T-helper 1 cell (primary cell): ENCODE measurements around the gene PTPRD.
"Not testable (repeated sequence)": the region's sequence is repeated elsewhere in the genome, so short reads cannot be mapped to it uniquely, and the experiment has no call there.

Experiments
- DNase-seq, 5 donors: peaks; one replicate each; pipeline ENCODE4 v3.0.0-alpha.2; 2012 to 2020

Gene PTPRD

GRCh38 chr9:8701904-8702303 lies 1910.9 kb downstream of the PTPRD start:
- DNase-seq, result no peak

- not testable (repeated sequence) for DNase-seq
These were observed 1915.2 kb downstream of the PTPRD start for GRCh38 chr9:8697565-8697964.

GRCh38 chr9:8696516-8696915 lies 1916.3 kb downstream of the PTPRD start:
- no peak for DNase-seq

GRCh38 chr9:8694983-8695588 lies 1917.7 kb downstream of the PTPRD start:
- DNase-seq, result no peak

- DNase-seq, result no peak
These were observed 1919.3 kb downstream of the PTPRD start for GRCh38 chr9:8693464-8693863.

GRCh38 chr9:8686516-8686915 lies 1926.3 kb downstream of the PTPRD start:
- no peak for DNase-seq

GRCh38 chr9:8685825-8686224 lies 1927.0 kb downstream of the PTPRD start:
- no peak for DNase-seq

- no peak for DNase-seq
These were observed 1927.7 kb downstream of the PTPRD start for GRCh38 chr9:8684978-8685708.

- DNase-seq, result no peak
These were observed 1929.3 kb downstream of the PTPRD start for GRCh38 chr9:8683496-8683895.

- no peak for DNase-seq
These were observed 1932.1 kb downstream of the PTPRD start for GRCh38 chr9:8680658-8681057.

- no peak for DNase-seq
These were observed 1932.6 kb downstream of the PTPRD start for GRCh38 chr9:8680157-8680556.

GRCh38 chr9:8679371-8679822 lies 1933.4 kb downstream of the PTPRD start:
- DNase-seq, result no peak

GRCh38 chr9:8677741-8678140 lies 1935.1 kb downstream of the PTPRD start:
- DNase-seq, result no peak

- no peak for DNase-seq
These were observed 1938.3 kb downstream of the PTPRD start for GRCh38 chr9:8674536-8674935.

- no peak for DNase-seq
These were observed 1939.0 kb downstream of the PTPRD start for GRCh38 chr9:8673830-8674229.

GRCh38 chr9:8670751-8671150 lies 1942.1 kb downstream of the PTPRD start:
- DNase-seq, result no peak

GRCh38 chr9:8668751-8669150 lies 1944.1 kb downstream of the PTPRD start:
- DNase-seq, result no peak

- no peak for DNase-seq
These were observed 1944.6 kb downstream of the PTPRD start for GRCh38 chr9:8668231-8668630.

- DNase-seq, result no peak
These were observed 1946.7 kb downstream of the PTPRD start for GRCh38 chr9:8666060-8666459.

GRCh38 chr9:8660383-8660782 lies 1952.4 kb downstream of the PTPRD start:
- DNase-seq, result no peak

GRCh38 chr9:8659108-8659507 lies 1953.7 kb downstream of the PTPRD start:
- no peak for DNase-seq

GRCh38 chr9:8655071-8655470 lies 1957.7 kb downstream of the PTPRD start:
- no peak for DNase-seq

- no peak for DNase-seq
These were observed 1958.9 kb downstream of the PTPRD start for GRCh38 chr9:8653855-8654254.

- no peak for DNase-seq
These were observed 1959.7 kb downstream of the PTPRD start for GRCh38 chr9:8653111-8653510.

GRCh38 chr9:8652255-8652654 lies 1960.5 kb downstream of the PTPRD start:
- DNase-seq, result no peak
